Measurements from ENCODE around the gene ZDHHC12.

Gene ZDHHC12

GRCh38 chr9:128685636-128686489, 38.1 kb downstream of the ZDHHC12 start:
- DNase-seq = no peak

DNA sequence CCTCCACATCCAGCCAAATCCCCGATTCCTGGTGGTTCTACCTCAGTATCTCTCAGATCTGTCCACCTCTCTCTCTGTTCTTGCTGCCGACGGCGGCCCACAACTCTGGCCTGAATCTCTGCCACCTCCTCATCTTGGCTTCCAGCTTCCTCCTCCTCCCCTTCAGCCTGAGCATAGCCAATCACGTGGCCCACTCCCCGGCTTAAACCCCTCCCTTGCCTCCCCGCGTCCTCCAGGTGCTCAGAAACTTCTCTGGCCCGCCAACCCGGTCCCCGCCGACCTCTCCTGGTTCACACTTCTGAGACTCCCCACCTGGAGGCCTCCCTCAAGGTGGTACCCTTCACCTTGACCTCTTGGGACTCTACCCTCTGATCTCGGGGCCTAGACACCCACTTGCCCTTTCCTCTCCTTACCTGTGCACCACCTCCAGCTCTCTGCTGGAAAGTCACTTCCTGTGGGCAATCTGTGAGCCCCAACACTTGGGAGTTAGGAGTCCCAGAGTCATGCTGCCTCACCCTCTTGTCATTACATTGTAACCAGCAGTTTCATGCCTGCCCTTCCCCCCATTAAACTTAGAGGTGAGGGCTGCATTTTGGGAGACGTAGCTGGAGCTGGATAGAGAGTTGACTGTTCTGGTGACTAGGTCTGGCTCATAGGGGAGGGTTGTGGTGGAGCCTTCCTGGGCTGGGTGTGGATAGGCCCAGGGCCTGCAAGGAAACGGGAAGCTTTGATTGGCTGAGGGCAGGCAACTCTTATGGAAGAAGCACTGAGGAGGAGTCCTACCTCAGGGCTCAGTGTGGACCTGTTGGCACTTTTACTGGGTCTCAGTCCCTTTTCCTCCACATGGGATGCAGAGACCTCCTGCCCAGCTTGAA, 39.4 kb downstream of the ZDHHC12 start:
- DNase-seq = peak; percentile 83

DNA sequence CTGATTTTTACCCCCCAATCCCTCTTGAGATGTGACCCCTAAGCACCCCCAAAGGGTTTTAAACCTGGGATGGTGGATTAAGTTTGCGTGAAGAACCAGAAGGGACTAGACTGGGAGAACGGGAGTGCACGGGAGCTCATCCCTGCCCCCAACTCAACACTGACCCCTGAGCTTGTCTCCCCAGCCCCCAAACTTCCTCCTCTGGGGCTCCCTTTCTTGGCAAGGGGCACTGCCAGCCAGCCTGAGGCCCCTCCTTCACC, 39.9 kb downstream of the ZDHHC12 start:
- no peak for DNase-seq

GRCh38 chr9:128683340-128684064, 40.4 kb downstream of the ZDHHC12 start:
- peak; percentile 54 for DNase-seq

DNA sequence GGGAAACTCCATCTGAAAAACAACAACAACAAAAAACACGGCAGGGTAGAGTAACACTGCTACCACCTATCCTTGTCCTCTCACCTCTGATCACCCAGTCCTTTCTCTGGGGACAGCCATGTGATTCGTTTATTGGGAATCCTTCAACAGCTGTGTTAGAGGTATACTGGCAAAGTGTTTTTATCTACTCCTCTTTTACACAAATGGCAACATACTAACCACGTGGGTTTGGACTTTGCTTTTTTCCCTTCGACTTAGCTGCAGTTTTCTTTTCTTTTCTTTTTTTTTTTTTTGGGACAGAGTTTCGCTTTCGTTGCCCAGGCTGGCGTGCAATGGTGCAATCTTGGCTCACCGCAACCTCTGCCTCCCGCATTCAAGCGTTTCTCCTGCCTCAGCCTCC, 46.1 kb downstream of the ZDHHC12 start:
- DNase-seq = no peak

- no peak for DNase-seq
These were observed 48.5 kb downstream of the ZDHHC12 start for GRCh38 chr9:128675382-128675781.

Measured in right hindlimb (tissue), 1 donor.